PC-9 (cell line): ENCODE measurements around the gene LRATD1. TPM values are rescaled to one million over a fixed set of nuclear protein-coding genes. Genes with fewer than 3 reads are reported as not detected.

ENCODE experiments used
- BruUV-seq: library from RNA; stranded (reverse); fragments of 400-500 nt; replicated peaks from 2 replicates; lab custom pipeline; 2021; lab: Mats Ljungman, UMichigan
- CTCF ChIA-PET: fragments of 300-600 bp; sonication (Branson Sonifier 250); formaldehyde crosslinking; loops from one replicate; lab custom pipeline; 2022; ENCODE audit warnings: antibody characterized with exemption; lab: Charles Lee
- POLR2A ChIA-PET: fragments of 300-600 bp; sonication (Branson Sonifier 250); formaldehyde crosslinking; loops from one replicate; lab custom pipeline; 2022; ENCODE audit warnings: antibody characterized with exemption; ENCODE audit not compliant: unreplicated experiment; lab: Charles Lee
- DNase-seq, 2 experiments: peaks; one replicate each; pipeline versions ENCODE4 v3.0.0 to v3.0.0-alpha.2; 2015 to 2022; ENCODE audit warnings: mixed read lengths in 1 of 2
- H2AFZ ChIP-seq: fragments of 200-600 bp; sonication (generic); 2 replicates; pipeline ENCODE4 v1.8.1; 2017; ENCODE audit warnings: antibody characterized with exemption
- H3F3A ChIP-seq: fragments of 200-600 bp; sonication (generic); 2 replicates; pipeline ENCODE4 v1.8.1; 2017; ENCODE audit warnings: antibody characterized with exemption, mild to moderate bottlenecking, low read depth; ENCODE audit not compliant: insufficient read depth
- H3K27ac ChIP-seq: fragments of 200-600 bp; sonication (generic); 2 replicates; pipeline ENCODE4 v1.6.1; 2016; ENCODE audit warnings: mixed run types
- H3K27me3 ChIP-seq: fragments of 200-600 bp; sonication (generic); 2 replicates; pipeline ENCODE4 v1.6.1; 2016; ENCODE audit warnings: low read depth, mixed run types; ENCODE audit not compliant: insufficient read depth
- H3K36me3 ChIP-seq: fragments of 200-600 bp; sonication (generic); 2 replicates; pipeline ENCODE4 v1.6.1; 2016; ENCODE audit warnings: low read depth, mixed run types
- H3K4me1 ChIP-seq: fragments of 200-600 bp; sonication (generic); replicated peaks from 2 replicates; pipeline ENCODE4 v1.6.1; 2016; ENCODE audit warnings: mixed run types; ENCODE audit not compliant: insufficient read depth
- H3K4me2 ChIP-seq: fragments of 200-600 bp; sonication (generic); 2 replicates; pipeline ENCODE4 v1.6.1; 2017; ENCODE audit warnings: mixed run types
- H3K4me3 ChIP-seq: fragments of 200-600 bp; sonication (generic); 2 replicates; pipeline ENCODE4 v1.6.1; 2016; ENCODE audit warnings: mixed run types
- H3K79me2 ChIP-seq: fragments of 200-600 bp; sonication (generic); 2 replicates; pipeline ENCODE4 v1.6.1; 2017; ENCODE audit warnings: low read depth, mixed run types
- H3K9me2 ChIP-seq: fragments of 200-600 bp; sonication (generic); 2 replicates; pipeline ENCODE4 v1.8.1; 2017; ENCODE audit warnings: mild to moderate bottlenecking; ENCODE audit not compliant: insufficient read depth
- H3K9me3 ChIP-seq: fragments of 200-600 bp; sonication (generic); 2 replicates; pipeline ENCODE4 v1.8.1; 2016; ENCODE audit warnings: low read depth; ENCODE audit not compliant: insufficient read depth
- H4K20me1 ChIP-seq: fragments of 200-600 bp; sonication (generic); 2 replicates; pipeline ENCODE4 v1.8.1; 2017; ENCODE audit not compliant: insufficient read depth
- EZH2 ChIP-seq: fragments of 200-600 bp; sonication (generic); IDR thresholded peaks from 2 replicates; pipeline ENCODE4 v1.8.0; 2017; ENCODE audit warnings: antibody characterized with exemption, low read depth
- intact Hi-C: fragments of 100-400 bp; cut with micrococcal nuclease; formaldehyde crosslinking; loops from one replicate; pipeline ENCODE4 v1.10.0; 2022; ENCODE audit not compliant: unreplicated experiment
- total RNA-seq: library from RNA; stranded (reverse); gene quantifications from 2 replicates; pipeline ENCODE4 v1.2.3, GENCODE V29; 2021
- TF ChIP-seq, protein P1 (sequence below): fragments of 200-600 bp; sonication (generic); conservative IDR thresholded peaks from 2 replicates; pipeline ENCODE4 v1.6.1; 2017; ENCODE audit warnings: mixed run types, antibody characterized with exemption, mild to moderate bottlenecking, moderate library complexity

LRATD1 gene
- total RNA-seq, 1 experiment from 2014 or later: 3.8 TPM

DNA sequence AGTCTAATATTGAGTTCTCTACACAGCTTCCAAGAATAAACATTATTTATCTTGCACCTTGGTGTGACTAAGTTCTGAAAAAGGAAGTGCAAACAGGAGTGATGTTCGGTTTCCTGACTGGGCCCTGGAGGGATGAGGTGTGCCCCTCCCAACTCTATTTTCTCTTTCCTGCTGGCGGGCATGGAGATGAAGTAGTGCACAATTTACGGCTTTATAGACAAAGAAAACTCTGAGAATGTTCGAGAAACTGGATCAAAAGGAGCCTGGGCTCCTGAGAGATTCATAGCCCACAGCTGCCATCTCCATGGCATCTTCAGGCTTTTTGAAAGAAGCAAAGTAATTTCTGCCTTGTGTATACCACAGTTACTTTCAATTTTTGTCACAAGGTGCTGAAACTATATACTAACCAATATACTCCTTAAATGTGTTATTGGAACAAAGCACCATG lies 22.3 kb downstream of the LRATD1 start:
- no peak for TF ChIP-seq EZH2
- TF ChIP-seq, protein P1, sequence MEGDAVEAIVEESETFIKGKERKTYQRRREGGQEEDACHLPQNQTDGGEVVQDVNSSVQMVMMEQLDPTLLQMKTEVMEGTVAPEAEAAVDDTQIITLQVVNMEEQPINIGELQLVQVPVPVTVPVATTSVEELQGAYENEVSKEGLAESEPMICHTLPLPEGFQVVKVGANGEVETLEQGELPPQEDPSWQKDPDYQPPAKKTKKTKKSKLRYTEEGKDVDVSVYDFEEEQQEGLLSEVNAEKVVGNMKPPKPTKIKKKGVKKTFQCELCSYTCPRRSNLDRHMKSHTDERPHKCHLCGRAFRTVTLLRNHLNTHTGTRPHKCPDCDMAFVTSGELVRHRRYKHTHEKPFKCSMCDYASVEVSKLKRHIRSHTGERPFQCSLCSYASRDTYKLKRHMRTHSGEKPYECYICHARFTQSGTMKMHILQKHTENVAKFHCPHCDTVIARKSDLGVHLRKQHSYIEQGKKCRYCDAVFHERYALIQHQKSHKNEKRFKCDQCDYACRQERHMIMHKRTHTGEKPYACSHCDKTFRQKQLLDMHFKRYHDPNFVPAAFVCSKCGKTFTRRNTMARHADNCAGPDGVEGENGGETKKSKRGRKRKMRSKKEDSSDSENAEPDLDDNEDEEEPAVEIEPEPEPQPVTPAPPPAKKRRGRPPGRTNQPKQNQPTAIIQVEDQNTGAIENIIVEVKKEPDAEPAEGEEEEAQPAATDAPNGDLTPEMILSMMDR: no peak
- no peak overlapping the region for H3K4me2 ChIP-seq
- H3K27ac ChIP-seq: no peak overlapping the region
- no peaks in the 10 kb centered on the region for H3K36me3 ChIP-seq
- no peaks in the 10 kb centered on the region for H3K9me3 ChIP-seq
- H3F3A ChIP-seq: no peaks in the 10 kb centered on the region
- POLR2A ChIA-PET: no interaction called here
- no peak overlapping the region for H3K4me3 ChIP-seq
- H2AFZ ChIP-seq: no peak overlapping the region
- intact Hi-C loops: no loop called here
- H4K20me1 ChIP-seq: no peaks in the 10 kb centered on the region
- CTCF ChIA-PET: no interaction called here
- DNase-seq: no peak
- no TSS peak for BruUV-seq
- no peaks in the 10 kb centered on the region for H3K27me3 ChIP-seq
- no peaks in the 10 kb centered on the region for H3K9me2 ChIP-seq
- no peaks in the 10 kb centered on the region for H3K79me2 ChIP-seq
- no peaks in the 10 kb centered on the region for H3K4me1 ChIP-seq

DNA sequence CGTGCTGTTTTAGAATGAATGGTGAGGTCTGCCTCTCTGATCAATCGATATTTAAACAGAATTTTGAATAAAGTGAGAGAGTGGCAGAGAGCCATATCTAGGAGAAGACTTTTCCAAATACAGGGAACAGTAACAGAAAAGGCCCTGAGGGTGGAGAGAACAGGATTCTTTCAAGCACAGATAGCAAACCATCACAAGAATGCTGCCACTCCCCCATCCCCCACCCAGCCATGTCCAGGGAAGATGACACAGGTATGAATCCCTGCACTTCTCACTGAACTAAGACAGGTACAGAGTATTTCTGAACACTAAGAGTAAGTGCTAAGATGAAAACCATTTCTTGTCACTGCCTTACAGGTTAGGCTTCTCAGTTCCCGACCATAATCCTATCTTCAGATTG lies 23.6 kb downstream of the LRATD1 start:
- Histone ChIP-seq H3K9me2 (no peaks in the 10 kb centered on the region), H3F3A (no peaks in the 10 kb centered on the region), H3K4me1 (no peaks in the 10 kb centered on the region), H3K4me3 (no peak overlapping the region), H4K20me1 (no peaks in the 10 kb centered on the region), H3K79me2 (no peaks in the 10 kb centered on the region), H3K27ac (no peak overlapping the region), H3K9me3 (no peaks in the 10 kb centered on the region), H3K27me3 (no peaks in the 10 kb centered on the region), H2AFZ (no peak overlapping the region), H3K36me3 (no peaks in the 10 kb centered on the region), H3K4me2 (no peak overlapping the region)
- CTCF ChIA-PET: no interaction called here
- TF ChIP-seq EZH2: no peak
- TF ChIP-seq, protein P1: no peak
- no TSS peak for BruUV-seq
- no peak for DNase-seq
- POLR2A ChIA-PET: no interaction called here
- intact Hi-C loops: no loop called here

DNA sequence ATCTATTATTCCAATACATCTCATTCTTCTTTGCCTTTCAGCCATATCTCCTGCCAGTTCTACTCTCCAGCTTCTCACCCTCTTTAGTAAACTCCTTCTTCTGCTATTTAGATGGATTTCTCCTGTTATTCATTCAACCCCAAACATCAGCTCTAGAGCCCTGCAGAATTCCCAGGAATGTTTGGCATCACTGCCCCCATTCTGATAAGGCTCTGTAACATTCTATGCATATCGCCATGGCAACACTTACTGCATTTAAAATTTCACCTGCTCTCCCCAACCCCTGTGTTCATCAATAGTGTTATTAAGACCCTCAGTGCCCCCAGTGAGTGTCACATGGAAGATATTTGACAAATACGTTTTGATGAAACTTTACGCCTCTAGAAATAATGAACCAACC lies 28.6 kb downstream of the LRATD1 start:
- no peaks in the 10 kb centered on the region for H3K79me2 ChIP-seq
- no peaks in the 10 kb centered on the region for H3K36me3 ChIP-seq
- no peaks in the 10 kb centered on the region for H3K9me2 ChIP-seq
- H2AFZ ChIP-seq: no peak overlapping the region
- H3K4me2 ChIP-seq: no peak overlapping the region
- H3K27me3 ChIP-seq: no peaks in the 10 kb centered on the region
- BruUV-seq: no TSS peak
- intact Hi-C loops: no loop called here
- no peaks in the 10 kb centered on the region for H3K9me3 ChIP-seq
- CTCF ChIA-PET: no interaction called here
- H3K4me3 ChIP-seq: no peak overlapping the region
- TF ChIP-seq, protein P1: no peak
- no peak for TF ChIP-seq EZH2
- DNase-seq: no peak
- no peaks in the 10 kb centered on the region for H3F3A ChIP-seq
- H4K20me1 ChIP-seq: no peaks in the 10 kb centered on the region
- H3K27ac ChIP-seq: no peak overlapping the region
- POLR2A ChIA-PET: no interaction called here
- H3K4me1 ChIP-seq: no peaks in the 10 kb centered on the region
